ENCODE results near the gene INIP. TPM values are rescaled to one million over a fixed set of nuclear protein-coding genes. Genes with fewer than 3 reads are reported as not detected.
"Not testable (repeated sequence)": the region's sequence is repeated elsewhere in the genome, so short reads cannot be mapped to it uniquely, and the experiment has no call there.

INIP gene
- polyA plus RNA-seq, 1 experiment: 29.2 TPM

DNA sequence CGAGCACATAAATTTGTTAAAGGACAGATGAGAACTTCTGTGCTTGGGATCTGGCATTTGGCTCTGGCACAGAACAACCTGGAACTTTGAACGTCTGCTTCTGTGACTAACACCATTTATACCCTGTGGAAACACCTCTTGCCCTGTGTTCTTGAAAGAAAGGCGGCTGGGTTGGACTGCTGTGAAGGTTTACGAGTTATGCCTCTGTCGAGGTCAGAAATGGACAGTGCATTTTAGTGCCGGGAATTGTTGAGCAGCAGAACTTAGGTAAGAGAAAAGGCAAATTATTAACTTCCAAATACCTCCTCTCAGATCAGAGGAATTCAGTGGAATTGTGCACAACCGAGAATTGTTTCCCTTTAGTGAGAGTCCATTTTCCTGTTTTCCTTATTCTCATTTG lies 14.1 kb upstream of the INIP start:
- Histone ChIP-seq H3K27ac (ENCODE audit: low read depth, low read length) (no peak overlapping the region), H3K4me3 (ENCODE audit: low read depth, low read length) (no peak overlapping the region), H3K27me3 (ENCODE audit: control insufficient read depth, insufficient read depth, low read length) (peaks cover 2% of the 10 kb centered on the region), H3K9me3 (ENCODE audit: control insufficient read depth, insufficient read depth, low read length) (no peaks in the 10 kb centered on the region)
- ChIA-PET CTCF (no interaction called here), POLR2A (no interaction called here)
- no peak for DNase-seq (ENCODE audit: low read depth, low spot score)
- no peak for TF ChIP-seq CTCF (IDR thresholded peaks at IDR 0.05; ENCODE audit: low read depth, low read length)

DNA sequence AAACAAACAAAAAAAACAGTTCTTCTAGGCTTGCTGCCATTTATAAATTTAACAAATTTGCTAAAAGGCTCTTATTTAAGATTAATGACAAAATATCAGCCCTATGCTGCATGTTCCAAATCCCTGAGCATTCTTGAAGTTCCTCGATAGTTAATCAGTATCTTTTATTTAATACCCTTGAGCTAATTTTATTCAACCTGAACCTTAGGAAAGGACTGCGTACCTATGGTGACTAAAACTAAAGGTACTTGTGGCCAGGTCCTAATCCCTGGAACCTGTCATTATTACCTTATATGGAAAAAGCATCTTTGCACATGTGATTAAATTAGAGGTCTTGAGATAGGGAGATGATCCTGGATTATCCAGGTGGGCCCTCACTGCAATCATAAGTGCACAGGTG lies 10.5 kb upstream of the INIP start:
- H3K9me3 ChIP-seq (ENCODE audit: control insufficient read depth, insufficient read depth, low read length): no peaks in the 10 kb centered on the region
- no peak for TF ChIP-seq CTCF (IDR thresholded peaks at IDR 0.05; ENCODE audit: low read depth, low read length)
- POLR2A ChIA-PET: interaction anchor here (0.7 kb wide), 1 partner anchor 49 kb away, joined by 4 read pairs; no protein-coding TSS in a partner anchor
- no peak for DNase-seq (ENCODE audit: low read depth, low spot score)
- peaks cover 2% of the 10 kb centered on the region for H3K27me3 ChIP-seq (ENCODE audit: control insufficient read depth, insufficient read depth, low read length)
- CTCF ChIA-PET: no interaction called here
- H3K27ac ChIP-seq (ENCODE audit: low read depth, low read length): no peak overlapping the region
- H3K4me3 ChIP-seq (ENCODE audit: low read depth, low read length): no peak overlapping the region

DNA sequence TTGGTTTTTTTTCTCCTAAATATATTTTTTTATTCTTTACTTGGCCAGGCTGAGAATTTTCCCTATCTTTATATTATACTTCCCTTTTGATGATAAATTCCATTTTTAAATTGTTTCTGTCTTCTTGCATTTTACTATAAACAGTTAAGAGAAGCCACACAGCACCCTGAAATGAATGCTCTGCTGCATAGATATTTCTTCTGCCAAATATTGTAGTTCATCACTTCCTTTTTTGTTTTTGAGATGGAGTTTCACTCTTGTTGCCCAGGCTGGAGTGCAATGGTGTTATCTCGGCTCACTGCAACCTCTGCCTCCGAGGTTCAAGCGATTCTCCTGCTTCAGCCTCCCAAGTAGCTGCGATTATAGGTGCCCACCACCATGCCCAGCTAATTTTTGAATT lies 8.5 kb upstream of the INIP start:
- no peak overlapping the region for H3K27ac ChIP-seq (ENCODE audit: low read depth, low read length)
- ChIA-PET POLR2A (no interaction called here), CTCF (no interaction called here)
- no peaks in the 10 kb centered on the region for H3K9me3 ChIP-seq (ENCODE audit: control insufficient read depth, insufficient read depth, low read length)
- H3K27me3 ChIP-seq (ENCODE audit: control insufficient read depth, insufficient read depth, low read length): peaks cover 2% of the 10 kb centered on the region
- H3K4me3 ChIP-seq (ENCODE audit: low read depth, low read length): no peak overlapping the region
- no peak for TF ChIP-seq CTCF (IDR thresholded peaks at IDR 0.05; ENCODE audit: low read depth, low read length)
- DNase-seq (ENCODE audit: low read depth, low spot score): no peak

DNA sequence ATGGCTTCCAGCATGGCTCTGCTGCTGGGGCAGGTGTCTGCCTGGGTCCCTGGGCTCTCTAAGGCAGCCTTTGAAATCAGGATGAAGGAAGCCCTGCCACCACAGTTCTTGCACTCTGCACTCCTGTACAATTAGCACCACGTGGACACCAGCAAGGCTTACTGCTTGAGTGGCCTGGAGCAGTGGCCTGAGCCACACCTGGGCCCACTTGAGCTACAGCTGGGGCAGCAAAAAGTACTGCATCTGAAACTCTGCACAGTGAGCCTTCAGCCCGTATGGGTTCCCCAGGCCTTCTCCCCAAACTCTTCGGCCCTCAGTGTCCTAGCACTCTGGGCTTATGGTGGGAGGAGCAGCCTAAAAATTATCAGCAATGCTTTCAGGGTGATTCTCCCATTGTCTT lies 8.0 kb upstream of the INIP start:
- H3K4me3 ChIP-seq (ENCODE audit: low read depth, low read length): no peak overlapping the region
- POLR2A ChIA-PET: no interaction called here
- no peaks in the 10 kb centered on the region for H3K9me3 ChIP-seq (ENCODE audit: control insufficient read depth, insufficient read depth, low read length)
- H3K27ac ChIP-seq (ENCODE audit: low read depth, low read length): no peak overlapping the region
- peaks cover 2% of the 10 kb centered on the region for H3K27me3 ChIP-seq (ENCODE audit: control insufficient read depth, insufficient read depth, low read length)
- TF ChIP-seq CTCF (IDR thresholded peaks at IDR 0.05; ENCODE audit: low read depth, low read length): no peak
- CTCF ChIA-PET: no interaction called here
- DNase-seq (ENCODE audit: low read depth, low spot score): no peak

GRCh38 chr9:112722749-112723148 lies 4.8 kb upstream of the INIP start:
- DNase-seq (ENCODE audit: low read depth, low spot score); CTCF ChIA-PET; H3K27ac ChIP-seq (ENCODE audit: low read depth, low read length); H3K27me3 ChIP-seq (ENCODE audit: control insufficient read depth, insufficient read depth, low read length); H3K9me3 ChIP-seq (ENCODE audit: control insufficient read depth, insufficient read depth, low read length); POLR2A ChIA-PET; H3K4me3 ChIP-seq (ENCODE audit: low read depth, low read length): not testable (repeated sequence)

All from AG04450 (cell line).